D341Med (cell line): ENCODE data around the gene YEATS2.
"Not testable (repeated sequence)": the region's sequence is repeated elsewhere in the genome, so short reads cannot be mapped to it uniquely, and the experiment has no call there.

ENCODE experiments used
- DNase-seq: peaks from one replicate; pipeline ENCODE4 v3.0.0; 2012; ENCODE audit warnings: low spot score

Gene YEATS2

DNA sequence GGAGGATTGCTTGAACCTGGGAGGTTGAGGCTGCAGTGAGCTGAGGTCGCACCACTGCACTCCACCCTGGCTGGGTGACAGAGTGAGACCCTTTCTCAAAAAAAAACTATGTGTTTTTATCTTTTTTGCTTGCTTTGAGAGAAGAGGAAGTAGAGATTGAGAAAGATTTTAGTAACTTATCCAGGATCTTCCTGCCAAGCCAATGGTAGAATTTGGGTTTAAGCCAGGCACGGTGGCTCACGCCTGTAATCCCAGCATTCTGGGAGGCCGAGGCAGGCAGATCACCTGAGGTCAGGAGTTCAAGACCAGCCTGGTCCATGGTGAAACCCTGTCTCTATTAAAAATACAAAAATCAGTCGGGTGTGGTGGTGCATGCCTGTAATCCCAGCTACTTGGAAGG, 78.9 kb downstream of the YEATS2 start:
- DNase-seq = not testable (repeated sequence)

DNA sequence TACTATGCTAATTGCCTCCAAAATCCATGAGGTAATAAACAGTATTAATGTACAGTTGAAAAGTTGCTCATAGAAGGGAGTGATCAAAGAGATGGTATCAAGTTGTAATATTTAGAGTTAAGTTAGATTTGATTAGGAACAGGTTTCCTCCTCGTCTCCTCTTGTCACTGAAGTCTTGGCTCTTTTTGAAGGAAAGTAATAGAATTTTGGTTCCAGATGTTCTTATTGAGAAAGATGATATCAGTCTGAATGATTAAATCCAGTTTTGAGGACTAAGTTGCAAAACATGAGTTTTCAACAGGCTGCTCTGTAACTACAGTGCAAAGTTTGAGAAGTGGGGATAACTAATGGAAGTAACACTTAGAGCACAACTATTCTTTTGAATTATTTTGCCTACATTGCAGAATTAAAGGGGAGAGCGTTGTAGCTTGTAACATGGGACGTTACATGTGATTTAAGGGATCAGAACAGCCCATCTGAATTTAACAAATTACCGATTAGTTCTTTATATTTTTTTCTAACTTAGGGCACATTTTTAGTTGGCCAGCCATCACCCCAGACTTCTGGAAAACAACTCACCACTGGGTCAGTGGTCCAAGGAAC, 79.5 kb downstream of the YEATS2 start:
- DNase-seq = no peak

GRCh38 chr3:183779896-183780465, 82.4 kb downstream of the YEATS2 start:
- DNase-seq = no peak

DNA sequence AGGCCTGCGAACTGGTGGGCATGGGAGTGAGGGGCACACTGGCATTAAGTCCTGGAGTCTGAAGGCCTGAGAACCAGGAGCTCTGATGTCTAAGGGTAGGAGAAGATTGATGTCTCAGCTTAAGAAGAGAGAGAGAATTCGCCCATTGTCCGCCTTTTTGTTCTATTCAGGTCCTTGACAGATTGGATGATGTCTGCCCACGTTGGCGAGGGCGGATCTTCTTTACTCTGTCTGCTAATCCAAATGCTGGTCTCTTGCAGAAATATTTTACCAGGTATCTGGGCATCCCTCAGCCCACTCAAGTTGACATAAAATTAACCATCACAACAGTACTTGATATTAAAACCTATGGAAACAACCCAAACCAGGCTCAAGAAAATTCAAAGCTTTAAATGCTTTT, 83.6 kb downstream of the YEATS2 start:
- no peak for DNase-seq

- DNase-seq = no peak
Observed at GRCh38 chr3:183782576-183783276, 85.1 kb downstream of the YEATS2 start.

- not testable (repeated sequence) for DNase-seq
Observed at GRCh38 chr3:183784503-183784902, 86.9 kb downstream of the YEATS2 start.

DNA sequence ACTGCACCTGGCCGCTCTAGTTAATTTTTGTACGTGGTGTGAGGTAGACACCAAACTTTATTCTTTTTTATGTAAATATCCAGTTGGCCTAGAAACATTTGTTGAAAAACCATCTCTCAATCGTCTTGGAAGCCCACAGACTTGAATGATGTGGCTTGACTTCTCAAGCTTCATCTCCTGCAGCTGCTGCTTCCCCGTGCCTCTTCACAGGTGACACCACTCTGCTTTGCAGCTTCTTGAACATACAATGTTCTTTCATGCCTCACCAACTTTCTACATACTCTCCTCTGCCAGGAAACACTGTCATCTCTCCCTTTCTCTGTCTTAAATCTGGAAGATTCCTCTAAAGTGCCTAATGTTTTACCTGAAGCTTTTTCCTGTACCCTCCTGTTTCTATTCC, 92.2 kb downstream of the YEATS2 start:
- DNase-seq = no peak

DNA sequence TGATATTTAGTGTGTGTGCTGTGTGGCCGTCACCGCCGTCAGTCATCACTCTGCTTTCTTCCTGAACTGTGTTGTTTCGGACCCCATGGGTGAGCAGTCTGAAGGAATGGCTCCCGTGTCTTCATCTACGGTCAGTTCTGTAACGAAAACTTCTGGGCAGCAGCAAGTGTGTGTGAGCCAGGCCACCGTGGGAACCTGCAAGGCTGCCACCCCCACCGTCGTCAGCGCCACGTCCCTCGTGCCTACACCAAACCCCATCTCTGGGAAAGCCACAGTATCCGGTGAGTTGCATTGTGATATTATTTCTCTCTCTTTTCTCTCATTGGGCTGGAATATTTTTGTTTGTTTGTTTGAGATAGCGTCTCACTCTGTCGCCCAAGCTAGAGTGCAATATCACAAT, 93.1 kb downstream of the YEATS2 start:
- DNase-seq = no peak

DNA sequence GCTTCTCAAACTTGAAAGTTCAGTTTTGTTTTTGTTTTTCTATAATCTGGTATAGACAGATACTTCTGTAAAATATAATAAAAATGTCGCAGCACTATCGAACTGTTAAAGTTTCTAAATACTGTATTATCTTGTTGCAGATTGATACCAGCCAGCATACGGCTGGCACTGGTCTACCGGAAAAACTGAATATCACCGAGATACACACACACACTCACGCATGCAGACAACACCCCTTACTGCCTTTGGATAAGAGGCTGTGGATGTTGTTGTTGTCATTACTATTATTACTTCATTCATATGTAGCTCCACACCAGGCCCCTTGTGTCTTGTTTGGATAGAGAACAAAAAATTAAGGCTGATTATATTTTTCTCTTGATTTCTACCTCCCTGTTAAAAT, 95.4 kb downstream of the YEATS2 start:
- no peak for DNase-seq

DNA sequence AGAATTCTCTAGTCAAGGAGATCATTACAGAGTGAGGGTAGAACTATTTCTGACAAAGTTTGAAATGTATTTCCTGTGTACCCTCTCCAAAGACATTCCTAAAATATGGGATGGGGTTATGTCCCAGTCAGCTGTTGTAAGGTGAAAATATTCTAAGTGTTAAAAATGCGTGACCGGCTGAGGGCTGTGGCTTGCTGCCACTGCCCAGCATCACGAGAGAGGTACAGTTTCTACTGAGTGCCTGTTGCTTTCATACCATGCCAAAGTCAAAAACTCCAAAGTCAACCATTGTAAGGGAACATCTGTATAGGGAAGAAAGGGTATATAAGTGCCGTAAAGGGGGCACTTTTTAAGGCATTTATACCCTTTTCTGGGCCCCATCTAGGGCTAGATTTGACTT, 96.9 kb downstream of the YEATS2 start:
- no peak for DNase-seq

- DNase-seq = no peak
Observed at GRCh38 chr3:183796372-183796771, 98.8 kb downstream of the YEATS2 start.

GRCh38 chr3:183797996-183798395, 100.4 kb downstream of the YEATS2 start:
- DNase-seq = no peak

GRCh38 chr3:183799461-183799860, 101.9 kb downstream of the YEATS2 start:
- DNase-seq = no peak

GRCh38 chr3:183800243-183800863, 102.8 kb downstream of the YEATS2 start:
- DNase-seq = no peak

GRCh38 chr3:183801601-183802000, 104.0 kb downstream of the YEATS2 start:
- no peak for DNase-seq

DNA sequence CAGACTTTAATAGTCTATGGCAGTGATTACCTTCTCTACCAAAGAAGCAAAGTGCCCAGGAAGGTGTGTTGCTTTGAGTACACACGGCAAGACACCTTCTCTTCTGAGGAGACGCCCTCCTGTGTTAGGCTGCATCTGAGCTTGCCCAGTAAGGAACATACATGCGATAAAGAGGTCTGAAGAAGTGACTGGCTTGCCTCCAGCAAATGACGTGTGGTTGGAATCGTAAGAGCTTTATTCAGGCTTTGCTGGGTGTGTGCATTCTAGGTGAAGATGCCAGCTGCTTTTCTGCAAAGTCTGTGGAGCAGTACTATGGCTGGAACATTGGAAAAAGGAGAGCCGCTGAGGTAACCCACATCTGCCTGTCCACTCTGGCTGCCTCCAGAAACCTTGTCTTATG, 105.4 kb downstream of the YEATS2 start:
- no peak for DNase-seq

DNA sequence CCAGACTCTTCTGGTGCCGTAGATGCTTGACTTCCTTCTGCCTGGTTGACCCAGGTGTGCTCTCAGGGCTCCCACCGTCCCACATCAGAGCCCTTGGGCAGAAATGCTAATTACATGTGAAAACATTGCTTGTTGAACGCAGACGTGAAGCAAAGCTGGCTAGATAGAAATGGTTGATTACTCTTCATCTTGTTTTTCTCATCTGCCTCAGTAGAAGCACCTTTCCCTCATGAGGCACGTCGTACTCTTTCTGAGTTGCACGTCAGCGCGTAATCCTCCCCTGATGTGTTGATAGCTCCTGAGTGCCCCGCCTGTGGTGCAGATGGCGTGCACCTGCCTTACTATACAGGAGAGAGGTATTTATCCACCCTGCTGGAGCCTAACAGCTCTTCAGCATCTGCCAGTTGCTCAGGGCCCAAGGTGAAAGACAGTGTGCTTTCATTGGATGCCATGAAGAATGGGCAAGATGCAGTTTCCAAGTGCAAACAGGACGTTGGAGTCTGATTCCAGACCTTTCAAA, 109.7 kb downstream of the YEATS2 start:
- no peak for DNase-seq

- no peak for DNase-seq
Observed at GRCh38 chr3:183807881-183808280, 110.3 kb downstream of the YEATS2 start.

GRCh38 chr3:183808355-183808754, 110.8 kb downstream of the YEATS2 start:
- DNase-seq = no peak

GRCh38 chr3:183809270-183809669, 111.7 kb downstream of the YEATS2 start:
- no peak for DNase-seq

GRCh38 chr3:183810643-183811594, 113.3 kb downstream of the YEATS2 start:
- no peak for DNase-seq

DNA sequence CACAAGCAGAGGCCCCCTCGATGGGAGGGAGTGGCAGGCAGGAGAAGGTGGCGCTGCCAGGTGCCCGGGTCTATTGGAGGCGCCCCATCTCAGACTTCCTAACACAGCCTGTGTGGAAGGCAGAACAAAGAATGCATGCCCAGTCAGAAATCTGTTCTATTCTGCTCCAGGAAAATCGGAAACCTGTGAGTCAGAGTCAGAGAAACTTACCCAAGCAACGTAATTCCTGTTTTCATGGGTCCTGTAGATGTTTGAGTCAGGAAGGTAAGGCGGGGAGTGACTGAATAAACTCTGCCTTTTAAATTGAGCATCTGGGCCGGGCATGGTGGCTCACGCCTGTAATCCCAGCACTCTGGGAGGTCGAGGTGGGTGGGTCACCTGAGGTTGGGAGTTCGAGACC, 114.0 kb downstream of the YEATS2 start:
- DNase-seq = no peak
